PC-9 (cell line): Measurements from ENCODE around the gene SMIM27. TPM values are rescaled to one million over a fixed set of nuclear protein-coding genes. Genes with fewer than 3 reads are reported as not detected.
A peak's percentile ranks its signal among the peaks of the same experiment; 100 is the strongest.

Experiments used
- BruUV-seq: library from RNA; stranded (reverse); fragments of 400-500 nt; replicated peaks from 2 replicates; lab custom pipeline; 2021; lab: Mats Ljungman, UMichigan
- CTCF ChIA-PET: fragments of 300-600 bp; sonication (Branson Sonifier 250); formaldehyde crosslinking; loops from one replicate; lab custom pipeline; 2022; ENCODE audit warnings: antibody characterized with exemption; lab: Charles Lee
- POLR2A ChIA-PET: fragments of 300-600 bp; sonication (Branson Sonifier 250); formaldehyde crosslinking; loops from one replicate; lab custom pipeline; 2022; ENCODE audit warnings: antibody characterized with exemption; ENCODE audit not compliant: unreplicated experiment; lab: Charles Lee
- DNase-seq, 2 experiments: peaks; one replicate each; pipeline versions ENCODE4 v3.0.0 to v3.0.0-alpha.2; 2015 to 2022; ENCODE audit warnings: mixed read lengths in 1 of 2
- H2AFZ ChIP-seq: fragments of 200-600 bp; sonication (generic); 2 replicates; pipeline ENCODE4 v1.8.1; 2017; ENCODE audit warnings: antibody characterized with exemption
- H3F3A ChIP-seq: fragments of 200-600 bp; sonication (generic); 2 replicates; pipeline ENCODE4 v1.8.1; 2017; ENCODE audit warnings: antibody characterized with exemption, mild to moderate bottlenecking, low read depth; ENCODE audit not compliant: insufficient read depth
- H3K27ac ChIP-seq: fragments of 200-600 bp; sonication (generic); 2 replicates; pipeline ENCODE4 v1.6.1; 2016; ENCODE audit warnings: mixed run types
- H3K27me3 ChIP-seq: fragments of 200-600 bp; sonication (generic); 2 replicates; pipeline ENCODE4 v1.6.1; 2016; ENCODE audit warnings: low read depth, mixed run types; ENCODE audit not compliant: insufficient read depth
- H3K36me3 ChIP-seq: fragments of 200-600 bp; sonication (generic); 2 replicates; pipeline ENCODE4 v1.6.1; 2016; ENCODE audit warnings: low read depth, mixed run types
- H3K4me1 ChIP-seq: fragments of 200-600 bp; sonication (generic); replicated peaks from 2 replicates; pipeline ENCODE4 v1.6.1; 2016; ENCODE audit warnings: mixed run types; ENCODE audit not compliant: insufficient read depth
- H3K4me2 ChIP-seq: fragments of 200-600 bp; sonication (generic); 2 replicates; pipeline ENCODE4 v1.6.1; 2017; ENCODE audit warnings: mixed run types
- H3K4me3 ChIP-seq: fragments of 200-600 bp; sonication (generic); 2 replicates; pipeline ENCODE4 v1.6.1; 2016; ENCODE audit warnings: mixed run types
- H3K79me2 ChIP-seq: fragments of 200-600 bp; sonication (generic); 2 replicates; pipeline ENCODE4 v1.6.1; 2017; ENCODE audit warnings: low read depth, mixed run types
- H3K9me2 ChIP-seq: fragments of 200-600 bp; sonication (generic); 2 replicates; pipeline ENCODE4 v1.8.1; 2017; ENCODE audit warnings: mild to moderate bottlenecking; ENCODE audit not compliant: insufficient read depth
- H3K9me3 ChIP-seq: fragments of 200-600 bp; sonication (generic); 2 replicates; pipeline ENCODE4 v1.8.1; 2016; ENCODE audit warnings: low read depth; ENCODE audit not compliant: insufficient read depth
- H4K20me1 ChIP-seq: fragments of 200-600 bp; sonication (generic); 2 replicates; pipeline ENCODE4 v1.8.1; 2017; ENCODE audit not compliant: insufficient read depth
- CTCF ChIP-seq: fragments of 200-600 bp; sonication (generic); conservative IDR thresholded peaks from 2 replicates; pipeline ENCODE4 v1.6.1; 2017; ENCODE audit warnings: mixed run types, antibody characterized with exemption, mild to moderate bottlenecking, moderate library complexity
- EZH2 ChIP-seq: fragments of 200-600 bp; sonication (generic); IDR thresholded peaks from 2 replicates; pipeline ENCODE4 v1.8.0; 2017; ENCODE audit warnings: antibody characterized with exemption, low read depth
- intact Hi-C: fragments of 100-400 bp; cut with micrococcal nuclease; formaldehyde crosslinking; loops from one replicate; pipeline ENCODE4 v1.10.0; 2022; ENCODE audit not compliant: unreplicated experiment
- total RNA-seq: library from RNA; stranded (reverse); gene quantifications from 2 replicates; pipeline ENCODE4 v1.2.3, GENCODE V29; 2021

SMIM27 gene
- total RNA-seq, 1 experiment from 2014 or later, result 8.0 TPM

- BruUV-seq, result no TSS peak
- POLR2A ChIA-PET, result no interaction called here
Observed at GRCh38 chr9:32587901-32588300, 35.8 kb downstream of the SMIM27 start.

GRCh38 chr9:32589083-32589723, 37.1 kb downstream of the SMIM27 start:
- no TSS peak for BruUV-seq
- no peaks in the 10 kb centered on the region for H4K20me1 ChIP-seq
- no peaks in the 10 kb centered on the region for H3K79me2 ChIP-seq
- H3K9me3 ChIP-seq, result no peaks in the 10 kb centered on the region
- H2AFZ ChIP-seq, result no peak overlapping the region
- ChIA-PET POLR2A (interaction anchor here (0.7 kb wide), 3 partner anchors 86 to 675 kb away, joined by 3 to 5 read pairs (median 4); partner anchors contain the start of gene BAG1), CTCF (interaction anchor here (0.7 to 1.3 kb wide), 2 partner anchors 379 to 467 kb away, joined by 3 to 4 read pairs; no protein-coding TSS in a partner anchor)
- H3K4me1 ChIP-seq, result peaks cover 20% of the 10 kb centered on the region
- no peaks in the 10 kb centered on the region for H3K9me2 ChIP-seq
- H3K36me3 ChIP-seq, result no peaks in the 10 kb centered on the region
- no peak overlapping the region for H3K4me2 ChIP-seq
- no peaks in the 10 kb centered on the region for H3K27me3 ChIP-seq
- TF ChIP-seq EZH2, result no peak
- TF ChIP-seq CTCF, result peak; percentile 65
- H3K4me3 ChIP-seq, result no peak overlapping the region
- H3F3A ChIP-seq, result peaks cover 14% of the 10 kb centered on the region
- H3K27ac ChIP-seq, result no peak overlapping the region
- intact Hi-C loops, result loop anchor here (2.0 to 10.0 kb wide), 2 partner anchors 116 to 380 kb away; no protein-coding TSS in a partner anchor
- peak; percentile 3 to 55 for DNase-seq

More at GRCh38 chr9:32587901-32588300, 35.8 kb downstream of the SMIM27 start:
- Histone ChIP-seq H4K20me1 (no peaks in the 10 kb centered on the region), H3K4me1 (peaks cover 20% of the 10 kb centered on the region), H3K4me3 (no peak overlapping the region), H3K9me3 (no peaks in the 10 kb centered on the region), H3K4me2 (no peak overlapping the region), H3K79me2 (no peaks in the 10 kb centered on the region), H3K9me2 (no peaks in the 10 kb centered on the region), H3K27ac (no peak overlapping the region), H3F3A (peaks cover 14% of the 10 kb centered on the region), H2AFZ (no peak overlapping the region), H3K27me3 (no peaks in the 10 kb centered on the region), H3K36me3 (no peaks in the 10 kb centered on the region)
- intact Hi-C loops, result loop anchor here (2.0 to 10.0 kb wide), 2 partner anchors 117 to 381 kb away; no protein-coding TSS in a partner anchor
- TF ChIP-seq CTCF (no peak), EZH2 (no peak)
- CTCF ChIA-PET, result no interaction called here
- no peak for DNase-seq

- H3K27me3 ChIP-seq, result no peaks in the 10 kb centered on the region
- no TSS peak for BruUV-seq
- peaks cover 20% of the 10 kb centered on the region for H3K4me1 ChIP-seq
- intact Hi-C loops, result no loop called here
- no peaks in the 10 kb centered on the region for H4K20me1 ChIP-seq
- no peaks in the 10 kb centered on the region for H3K79me2 ChIP-seq
- peak overlapping the region; percentile 49 for H3K27ac ChIP-seq
- CTCF ChIA-PET, result no interaction called here
- H3K4me2 ChIP-seq, result no peak overlapping the region
- H3K36me3 ChIP-seq, result no peaks in the 10 kb centered on the region
- POLR2A ChIA-PET, result no interaction called here
- no peaks in the 10 kb centered on the region for H3K9me3 ChIP-seq
- peaks cover 14% of the 10 kb centered on the region for H3F3A ChIP-seq
- no peak overlapping the region for H2AFZ ChIP-seq
- TF ChIP-seq CTCF (no peak), EZH2 (no peak)
- H3K9me2 ChIP-seq, result no peaks in the 10 kb centered on the region
- H3K4me3 ChIP-seq, result no peak overlapping the region
- no peak for DNase-seq
Observed at GRCh38 chr9:32590476-32590875, 38.3 kb downstream of the SMIM27 start.
